Neural progenitor cell (in vitro differentiated cells): ENCODE data around the gene HEATR5A.

ENCODE experiments used
- CTCF ChIP-seq: fragments of 200-600 bp; sonication (generic); IDR thresholded peaks from 2 replicates; pipeline ENCODE4 v1.5.1; 2017; ENCODE audit warnings: antibody characterized with exemption, mild to moderate bottlenecking
- EZH2 ChIP-seq: fragments of 200-600 bp; sonication (generic); IDR thresholded peaks from 2 replicates; pipeline ENCODE4 v1.6.1; 2017; ENCODE audit warnings: antibody characterized with exemption, mild to moderate bottlenecking, moderate library complexity
- EZH2phosphoT487 ChIP-seq: fragments of 200-600 bp; sonication (generic); IDR thresholded peaks from 2 replicates; pipeline ENCODE4 v1.6.1; 2017; ENCODE audit warnings: antibody characterized with exemption

- TF ChIP-seq CTCF (no peak), EZH2 (no peak), EZH2phosphoT487 (no peak)
Measured at GRCh38 chr14:31428011-31428410, 7.7 kb upstream of the HEATR5A start.
